Measurements from ENCODE around the gene CASK. TPM values are rescaled to one million over a fixed set of nuclear protein-coding genes. Genes with fewer than 3 reads are reported as not detected.

The CASK gene
- total and polyA plus RNA-seq, 9 of the 15 experiments (the other 6 are each of a cell fraction or from before 2014, with no cell fraction given) = 1.3 to 7.4 (median 5.2) TPM

DNA sequence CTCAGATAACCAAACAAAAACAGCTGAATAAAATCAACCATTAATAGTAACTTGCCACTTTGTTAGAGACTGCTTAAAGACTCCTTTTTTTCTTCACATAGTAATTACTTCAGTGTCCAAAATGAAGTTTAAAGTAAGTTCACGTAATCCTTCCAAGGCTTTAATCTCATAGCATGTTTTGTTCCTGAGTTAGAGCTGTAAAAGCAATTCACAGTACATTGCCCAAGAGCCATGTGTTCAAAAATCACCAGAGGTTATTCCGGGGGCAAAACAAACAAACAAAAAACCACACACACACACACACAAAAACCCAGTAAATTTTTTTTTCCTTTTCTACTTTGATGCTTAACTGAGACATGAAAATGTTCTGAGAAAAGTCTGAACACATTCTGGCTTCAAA, 193.3 kb downstream of the CASK start (continued):
- no peak for TF ChIP-seq ZNF584 (CRISPR knock-in tag; IDR thresholded peaks at IDR 0.05; ENCODE audit: low read depth)
- TF ChIP-seq HMGN3 (IDR thresholded peaks at IDR 0.05; ENCODE audit: borderline replicate concordance, extremely low read depth, insufficient read length, low read depth, low read length) = no peak
- no peak for TF ChIP-seq ZNF12 (CRISPR knock-in tag; IDR thresholded peaks at IDR 0.05)

DNA sequence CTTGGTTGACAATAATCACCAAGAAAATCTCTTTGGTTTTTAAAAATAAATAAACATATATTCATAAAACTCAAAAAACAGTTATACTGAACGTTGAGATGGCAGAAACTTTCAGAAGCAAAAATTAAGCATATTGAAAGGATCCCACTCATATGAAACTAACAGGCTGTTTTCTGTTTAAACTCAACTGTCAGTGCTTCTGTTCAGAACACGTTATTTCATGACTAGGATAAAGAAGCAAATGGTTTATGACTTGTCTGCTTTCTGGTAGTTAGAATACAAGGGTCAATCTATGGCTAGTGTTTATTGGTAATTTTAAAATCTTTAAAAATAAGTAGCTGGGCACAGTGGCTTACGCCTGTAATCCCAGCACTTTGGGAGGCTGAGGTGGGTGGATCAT, 195.2 kb downstream of the CASK start:
- Histone ChIP-seq H4K20me1 (replicated peaks; ENCODE audit: control insufficient read depth, insufficient read depth, low read length) (no peaks in the 10 kb centered on the region), H3K27me3 (ENCODE audit: control insufficient read depth in 2 of 2, insufficient read depth in 2 of 2, low read length in 2 of 2) (no peaks in the 10 kb centered on the region), H3K4me3 (no peak overlapping the region), H2AFZ (ENCODE audit: low read depth, low read length) (no peak overlapping the region), H3K79me2 (ENCODE audit: control insufficient read depth, insufficient read depth, low read length) (no peaks in the 10 kb centered on the region), H3K9me1 (ENCODE audit: control insufficient read depth, insufficient read depth, low read length) (no peaks in the 10 kb centered on the region), H3K27ac (ENCODE audit: extremely low read depth, low read depth, low read length) (no peak overlapping the region), H3K9ac (ENCODE audit: insufficient read depth in 1 of 2, low read depth in 2 of 2, low read length in 2 of 2) (no peak overlapping the region), H3K9me3 (replicated peaks; ENCODE audit: control insufficient read depth, insufficient read depth, low read depth, low read length) (no peaks in the 10 kb centered on the region), H3K4me2 (ENCODE audit: insufficient read depth, low read length) (no peak overlapping the region), H3K36me3 (ENCODE audit: control insufficient read depth, insufficient read depth, low read length) (no peaks in the 10 kb centered on the region), H3K4me1 (replicated peaks in 1 of 2; ENCODE audit: control insufficient read depth in 2 of 2, insufficient read depth in 2 of 2, low read length in 2 of 2) (no peaks in the 10 kb centered on the region)
- in situ Hi-C loops (cut with MboI) (no loop called here), intact Hi-C loops (cut with micrococcal nuclease) (no loop called here)
- ChIA-PET CTCF (ENCODE audit: low intra/inter-chr PET ratio) (no interaction called here), POLR2A (no interaction called here)
- DNase-seq (ENCODE audit: extremely low read depth in 1 of 4, low spot score in 3 of 4) (no peak), FAIRE-seq (no peak), ATAC-seq (no peak)
- TF ChIP-seq XRCC4 (IDR thresholded peaks at IDR 0.05; ENCODE audit: extremely low read depth, insufficient read depth, insufficient read length) = no peak
- no peak for TF ChIP-seq ETV6 (IDR thresholded peaks at IDR 0.05; ENCODE audit: borderline replicate concordance in 1 of 2, low read depth in 2 of 2, low read length in 1 of 2)
- TF ChIP-seq ETV6 (CRISPR knock-in tag; IDR thresholded peaks at IDR 0.05; ENCODE audit: borderline replicate concordance) = no peak
- no peak for TF ChIP-seq SMAD3 (CRISPR knock-in tag; conservative IDR thresholded peaks at IDR 0.05)
- TF ChIP-seq MTA2 (IDR thresholded peaks at IDR 0.05; ENCODE audit: low read depth) = no peak
- TF ChIP-seq CHD2 (IDR thresholded peaks at IDR 0.05; ENCODE audit: low read depth, low read length) = no peak
- TF ChIP-seq DIDO1 (tag; IDR thresholded peaks at IDR 0.05; ENCODE audit: low read depth) = no peak
- TF ChIP-seq E2F3 (CRISPR knock-in tag; IDR thresholded peaks at IDR 0.05) = no peak
- no peak for TF ChIP-seq NCOA6 (IDR thresholded peaks at IDR 0.05)
- TF ChIP-seq, protein P1, sequence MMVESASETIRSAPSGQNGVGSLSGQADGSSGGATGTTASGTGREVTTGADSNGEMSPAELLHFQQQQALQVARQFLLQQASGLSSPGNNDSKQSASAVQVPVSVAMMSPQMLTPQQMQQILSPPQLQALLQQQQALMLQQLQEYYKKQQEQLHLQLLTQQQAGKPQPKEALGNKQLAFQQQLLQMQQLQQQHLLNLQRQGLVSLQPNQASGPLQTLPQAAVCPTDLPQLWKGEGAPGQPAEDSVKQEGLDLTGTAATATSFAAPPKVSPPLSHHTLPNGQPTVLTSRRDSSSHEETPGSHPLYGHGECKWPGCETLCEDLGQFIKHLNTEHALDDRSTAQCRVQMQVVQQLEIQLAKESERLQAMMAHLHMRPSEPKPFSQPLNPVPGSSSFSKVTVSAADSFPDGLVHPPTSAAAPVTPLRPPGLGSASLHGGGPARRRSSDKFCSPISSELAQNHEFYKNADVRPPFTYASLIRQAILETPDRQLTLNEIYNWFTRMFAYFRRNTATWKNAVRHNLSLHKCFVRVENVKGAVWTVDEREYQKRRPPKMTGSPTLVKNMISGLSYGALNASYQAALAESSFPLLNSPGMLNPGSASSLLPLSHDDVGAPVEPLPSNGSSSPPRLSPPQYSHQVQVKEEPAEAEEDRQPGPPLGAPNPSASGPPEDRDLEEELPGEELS (CRISPR knock-in tag; IDR thresholded peaks at IDR 0.05; ENCODE audit: borderline replicate concordance) = no peak
- no peak for TF ChIP-seq MECOM (CRISPR knock-in tag; IDR thresholded peaks at IDR 0.05)
- TF ChIP-seq RBM17 (IDR thresholded peaks at IDR 0.05; ENCODE audit: borderline replicate concordance, low read depth, low read length) = no peak
- BruUV-seq (replicated peaks) = no TSS peak
- WGBS (ENCODE audit: insufficient coverage, low coverage, missing lambda C conversion rate) = 41% methylated on average over 3 of the region's 3 CpGs
